Adrenal gland (tissue), 5 donors: ENCODE measurements around the gene MAP4K3.

Experiments
- CTCF ChIP-seq, 6 experiments: fragments of 450-650 bp in 4 of 6; fragments of 200-600 bp in 2 of 6; sonication (generic) in 1 of 6; IDR thresholded peaks; 1 replicate in 5 of 6; 2 replicates in 1 of 6; pipeline versions ENCODE4 v1.5.1 to v1.8.0; 2016 to 2021; ENCODE audit warnings: antibody characterized with exemption in 6 of 6, mild to moderate bottlenecking in 2 of 6, moderate library complexity in 1 of 6
- POLR2A ChIP-seq, 2 donors: fragments of 450-650 bp; IDR thresholded peaks; one replicate each; pipeline ENCODE4 v1.6.1; 2017; ENCODE audit warnings: antibody characterized with exemption in 2 of 2, mild to moderate bottlenecking in 2 of 2, moderate library complexity in 1 of 2
- donor health status: DM: no; HTN: no; CAD: no.

GRCh38 chr2:39359453-39360038 lies 77.5 kb downstream of the MAP4K3 start:
- TF ChIP-seq CTCF (IDR thresholded peaks at IDR 0.05) (no peak), POLR2A (IDR thresholded peaks at IDR 0.05) (no peak)
